Type B pancreatic cell (in vitro differentiated cells): Measurements from ENCODE around the gene THSD4. TPM values are rescaled to one million over a fixed set of nuclear protein-coding genes. Genes with fewer than 3 reads are reported as not detected.

ENCODE experiments used
- DNase-seq: peaks from one replicate; pipeline ENCODE4 v3.0.0; 2021; ENCODE audit warnings: mixed read lengths; ENCODE audit not compliant: unreplicated experiment; ENCODE audit errors: extremely low spot score
- H3K27ac Mint-ChIP-seq: 2 replicates; pipeline ENCODE4 v1.8.0; 2021; ENCODE audit warnings: mild to moderate bottlenecking, mixed read lengths
- H3K27me3 Mint-ChIP-seq: 2 replicates; pipeline ENCODE4 v1.8.0; 2021; ENCODE audit warnings: mixed read lengths
- H3K36me3 Mint-ChIP-seq: 2 replicates; pipeline ENCODE4 v1.8.0; 2021; ENCODE audit warnings: mixed read lengths
- H3K4me1 Mint-ChIP-seq: one replicate; pipeline ENCODE4 v1.8.0; 2021; ENCODE audit warnings: mixed read lengths; ENCODE audit not compliant: unreplicated experiment
- H3K4me3 Mint-ChIP-seq: 2 replicates; pipeline ENCODE4 v1.8.0; 2021; ENCODE audit warnings: mild to moderate bottlenecking, mixed read lengths
- H3K9me3 Mint-ChIP-seq: 2 replicates; pipeline ENCODE4 v1.8.0; 2021; ENCODE audit warnings: mixed read lengths
- CTCF ChIP-seq: fragments of 200-600 bp; sonication (generic); conservative IDR thresholded peaks from 2 replicates; pipeline ENCODE4 v1.5.0; 2021; ENCODE audit warnings: antibody characterized with exemption, mild to moderate bottlenecking
- total RNA-seq: library from RNA; stranded (reverse); gene quantifications from 2 replicates; pipeline ENCODE4 v1.2.1, GENCODE V29; 2021; ENCODE audit warnings: low replicate concordance

The THSD4 gene
- total RNA-seq, 1 donor from 2014 or later, result 43.3 TPM

GRCh38 chr15:71456362-71456761 is 341.1 kb downstream of the THSD4 start:
- Mint-ChIP-seq H3K27ac (no peak overlapping the region), H3K4me1 (peaks cover 36% of the 10 kb centered on the region), H3K9me3 (no peaks in the 10 kb centered on the region), H3K4me3 (no peak overlapping the region), H3K27me3 (no peaks in the 10 kb centered on the region), H3K36me3 (no peaks in the 10 kb centered on the region)
- no peak for DNase-seq
- no peak for TF ChIP-seq CTCF

DNA sequence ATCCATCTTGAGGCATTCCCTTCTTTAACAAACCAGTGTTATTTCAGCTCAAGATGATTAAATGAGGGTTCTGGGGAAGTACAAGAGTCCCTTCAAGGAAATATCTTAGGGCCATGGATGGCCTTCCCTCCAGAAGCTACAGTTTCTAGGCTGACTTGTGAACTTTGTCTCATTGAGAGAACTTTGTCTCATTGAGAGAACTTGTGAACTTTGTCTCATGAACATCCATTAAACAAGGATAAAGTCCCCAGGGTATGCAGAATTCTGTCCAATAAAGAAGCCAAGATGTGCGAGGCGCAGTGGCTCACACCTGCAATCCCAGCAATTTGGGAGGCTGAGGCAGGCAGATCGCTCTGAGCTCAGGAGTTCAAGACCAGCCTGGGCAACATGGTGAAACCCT is 341.5 kb downstream of the THSD4 start:
- H3K4me3 Mint-ChIP-seq, result no peak overlapping the region
- H3K4me1 Mint-ChIP-seq, result peaks cover 36% of the 10 kb centered on the region
- no peaks in the 10 kb centered on the region for H3K36me3 Mint-ChIP-seq
- no peaks in the 10 kb centered on the region for H3K9me3 Mint-ChIP-seq
- TF ChIP-seq CTCF, result no peak
- H3K27ac Mint-ChIP-seq, result no peak overlapping the region
- DNase-seq, result no peak
- no peaks in the 10 kb centered on the region for H3K27me3 Mint-ChIP-seq

DNA sequence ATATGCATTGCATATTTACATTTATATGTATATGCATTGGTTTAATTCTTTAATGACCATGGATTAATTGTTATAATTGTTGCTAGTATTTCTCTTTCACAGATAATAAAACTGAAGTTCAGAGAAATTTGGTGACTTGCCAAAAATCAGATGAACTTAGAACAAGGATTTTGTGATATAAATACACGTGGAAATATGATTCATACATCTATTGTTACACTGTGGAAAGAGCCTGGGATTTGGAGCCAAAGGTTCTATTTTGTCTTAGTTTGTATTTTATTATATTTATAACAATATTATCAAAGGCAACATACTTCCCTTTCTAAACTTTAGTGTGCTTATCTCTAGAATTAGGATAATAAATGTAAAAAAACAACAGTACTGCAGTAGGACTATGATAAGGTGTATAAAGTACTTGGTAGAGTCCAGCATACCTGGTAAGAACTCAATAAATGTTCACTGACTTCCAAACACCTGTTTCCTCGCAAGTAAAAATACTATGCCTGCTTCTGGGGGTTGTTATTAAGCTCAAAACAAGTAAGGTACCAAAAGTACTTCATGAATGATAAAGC is 342.9 kb downstream of the THSD4 start:
- peaks cover 34% of the 10 kb centered on the region for H3K4me1 Mint-ChIP-seq
- H3K4me3 Mint-ChIP-seq, result no peak overlapping the region
- H3K27ac Mint-ChIP-seq, result no peak overlapping the region
- no peaks in the 10 kb centered on the region for H3K27me3 Mint-ChIP-seq
- no peaks in the 10 kb centered on the region for H3K9me3 Mint-ChIP-seq
- TF ChIP-seq CTCF, result no peak
- peaks cover 3% of the 10 kb centered on the region for H3K36me3 Mint-ChIP-seq
- DNase-seq, result no peak

GRCh38 chr15:71461748-71462147 is 346.5 kb downstream of the THSD4 start:
- peaks cover 3% of the 10 kb centered on the region for H3K36me3 Mint-ChIP-seq
- no peak for DNase-seq
- H3K4me1 Mint-ChIP-seq, result peaks cover 23% of the 10 kb centered on the region
- no peak overlapping the region for H3K27ac Mint-ChIP-seq
- H3K4me3 Mint-ChIP-seq, result no peak overlapping the region
- no peaks in the 10 kb centered on the region for H3K27me3 Mint-ChIP-seq
- no peak for TF ChIP-seq CTCF
- no peaks in the 10 kb centered on the region for H3K9me3 Mint-ChIP-seq

DNA sequence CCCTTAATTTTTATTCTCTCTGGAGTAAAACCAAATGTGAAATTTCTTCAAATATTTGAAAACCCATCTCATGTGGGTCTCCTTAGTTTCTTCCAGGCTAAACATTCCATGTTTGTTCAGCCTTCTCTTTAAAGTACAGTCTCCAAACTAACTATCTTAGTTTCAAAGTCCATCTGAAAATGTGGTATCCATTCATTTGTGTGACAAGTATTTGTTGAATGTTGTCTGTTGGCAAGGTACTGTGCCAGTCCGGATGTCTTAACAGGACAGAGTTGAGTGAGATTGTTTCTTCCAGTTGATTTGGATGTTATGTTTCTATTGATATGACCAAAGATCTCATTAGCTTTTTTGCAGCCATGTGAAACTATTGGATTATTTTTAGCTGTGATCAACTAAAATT is 347.4 kb downstream of the THSD4 start:
- Mint-ChIP-seq H3K4me1 (peaks cover 23% of the 10 kb centered on the region), H3K27ac (no peak overlapping the region), H3K27me3 (no peaks in the 10 kb centered on the region), H3K36me3 (peaks cover 3% of the 10 kb centered on the region), H3K4me3 (no peak overlapping the region), H3K9me3 (no peaks in the 10 kb centered on the region)
- TF ChIP-seq CTCF, result no peak
- no peak for DNase-seq
